H1 (cell line): ENCODE results near the gene PLTP. TPM values are rescaled to one million over a fixed set of nuclear protein-coding genes. Genes with fewer than 3 reads are reported as not detected.

ENCODE experiments used
- CTCF ChIA-PET: fragments of 300-600 bp; sonication (Branson Sonifier 250); formaldehyde crosslinking; loops from one replicate; lab custom pipeline; 2021; ENCODE audit not compliant: partially characterized antibody; lab: Charles Lee
- POLR2A ChIA-PET: fragments of 300-600 bp; sonication (Branson Sonifier 250); formaldehyde crosslinking; loops from one replicate; lab custom pipeline; 2021; ENCODE audit warnings: inconsistent platforms; ENCODE audit not compliant: partially characterized antibody; lab: Charles Lee
- DNase-seq, 2 experiments: peaks; one replicate each; pipeline versions ENCODE4 v3.0.0 to v3.0.0-alpha.2; 2010 to 2022; ENCODE audit warnings: low spot score in 2 of 2, low read depth in 1 of 2, mixed read lengths in 1 of 2
- FAIRE-seq: peaks from 2 replicates; lab custom pipeline; 2011; peaks lifted over from hg19 to GRCh38; lab: Jason Lieb, UNC
- H2AFZ ChIP-seq: 2 replicates; pipeline ENCODE4 v1.8.1; 2012; ENCODE audit warnings: low read length, inconsistent platforms
- H2AK5ac ChIP-seq: 2 replicates; pipeline ENCODE4 v1.6.1; 2013; ENCODE audit warnings: low read depth, low read length
- H2BK120ac ChIP-seq: replicated peaks from 2 replicates; pipeline ENCODE3; 2013; ENCODE audit warnings: low read depth, low read length, inconsistent platforms
- H2BK12ac ChIP-seq: 2 replicates; pipeline ENCODE4 v1.6.1; 2013; ENCODE audit warnings: low read depth, low read length
- H2BK15ac ChIP-seq: 2 replicates; pipeline ENCODE4 v1.6.1; 2013; ENCODE audit warnings: low read length
- H2BK20ac ChIP-seq: 2 replicates; pipeline ENCODE4 v1.6.1; 2013; ENCODE audit warnings: low read length
- H2BK5ac ChIP-seq: 2 replicates; pipeline ENCODE4 v1.6.1; 2013; ENCODE audit warnings: low read depth, low read length
- H3K14ac ChIP-seq: 2 replicates; pipeline ENCODE4 v1.6.1; 2013; ENCODE audit warnings: inconsistent platforms; ENCODE audit not compliant: insufficient read length
- H3K18ac ChIP-seq: 2 replicates; pipeline ENCODE4 v1.6.1; 2013; ENCODE audit warnings: low read length; ENCODE audit errors: extremely low read depth
- H3K23ac ChIP-seq: 2 replicates; pipeline ENCODE4 v1.6.1; 2013; ENCODE audit warnings: inconsistent platforms; ENCODE audit not compliant: insufficient read length
- H3K23me2 ChIP-seq: 2 replicates; pipeline ENCODE4 v1.6.1; 2013; ENCODE audit warnings: low read depth, low read length
- H3K27ac ChIP-seq: 2 replicates; pipeline ENCODE4 v1.6.1; 2011; ENCODE audit warnings: low read depth, low read length, inconsistent platforms
- H3K27me3 ChIP-seq, 4 experiments: replicated peaks in 1 of 4; 1 replicate in 1 of 4; 2 replicates in 3 of 4; pipeline versions ENCODE4 v1.6.1 to v1.8.1; 2011 to 2013; ENCODE audit warnings: low read length in 3 of 4, mild to moderate bottlenecking in 3 of 4, inconsistent platforms in 2 of 4, mixed read lengths in 2 of 4, moderate library complexity in 1 of 4; ENCODE audit not compliant: control insufficient read depth in 3 of 4, insufficient read depth in 3 of 4; ENCODE audit errors: extremely low read depth in 1 of 4
- H3K36me3 ChIP-seq, 4 experiments: 2 replicates each; pipeline versions ENCODE4 v1.6.1 to v1.8.1; 2011 to 2013; ENCODE audit warnings: mild to moderate bottlenecking in 4 of 4, low read length in 3 of 4, moderate library complexity in 2 of 4, control low read depth in 1 of 4, inconsistent platforms in 1 of 4; ENCODE audit not compliant: insufficient read depth in 4 of 4, control insufficient read depth in 2 of 4
- H3K4ac ChIP-seq: replicated peaks from 2 replicates; pipeline ENCODE3; 2013; ENCODE audit warnings: low read length, low read depth, mixed read lengths, inconsistent platforms; ENCODE audit not compliant: insufficient read length
- H3K4me1 ChIP-seq, 4 experiments: replicated peaks in 1 of 4; 1 replicate in 1 of 4; 2 replicates in 3 of 4; pipeline versions ENCODE4 v1.6.1 to v1.8.1; 2011 to 2013; ENCODE audit warnings: low read length in 3 of 4, inconsistent platforms in 2 of 4, mixed read lengths in 1 of 4; ENCODE audit not compliant: insufficient read depth in 4 of 4, control insufficient read depth in 3 of 4
- H3K4me2 ChIP-seq, 2 experiments: 2 replicates each; pipeline versions ENCODE4 v1.6.1 to v1.8.1; 2011 to 2013; ENCODE audit warnings: low read depth in 2 of 2, low read length in 2 of 2, control low read depth in 1 of 2, inconsistent platforms in 1 of 2, mild to moderate bottlenecking in 1 of 2; ENCODE audit not compliant: insufficient read depth in 1 of 2
- H3K4me3 ChIP-seq, 4 experiments: fragments of 200-600, 300-600 bp in 1 of 4; sonication (generic), shearing (Covaris generic), sonication (Bioruptor Twin) in 1 of 4; 2 replicates each; pipeline versions ENCODE4 v1.5.1 to v1.8.1; 2011 to 2016; ENCODE audit warnings: low read length in 4 of 4, low read depth in 3 of 4, control low read depth in 2 of 4, inconsistent platforms in 2 of 4, mild to moderate bottlenecking in 2 of 4, mixed read lengths in 1 of 4, moderate library complexity in 1 of 4; ENCODE audit not compliant: insufficient read depth in 2 of 4; ENCODE audit errors: extremely low read depth in 1 of 4
- H3K56ac ChIP-seq: replicated peaks from 2 replicates; pipeline ENCODE3; 2013; ENCODE audit warnings: low read depth, mild to moderate bottlenecking, mixed read lengths, low read length, inconsistent platforms; ENCODE audit not compliant: insufficient read length
- H3K79me1 ChIP-seq: 2 replicates; pipeline ENCODE4 v1.6.1; 2013; ENCODE audit warnings: low read depth, low read length, control low read depth
- H3K79me2 ChIP-seq, 2 experiments: 2 replicates each; pipeline versions ENCODE4 v1.6.1 to v1.8.1; 2012 to 2013; ENCODE audit warnings: low read length in 2 of 2, mild to moderate bottlenecking in 2 of 2, inconsistent platforms in 1 of 2; ENCODE audit not compliant: insufficient read depth in 2 of 2, control insufficient read depth in 1 of 2
- H3K9ac ChIP-seq, 4 experiments: replicated peaks in 1 of 4; 1 replicate in 1 of 4; 2 replicates in 3 of 4; pipeline versions ENCODE4 v1.6.1 to v1.8.1; 2011 to 2013; ENCODE audit warnings: low read depth in 3 of 4, low read length in 3 of 4, control low read depth in 2 of 4, mild to moderate bottlenecking in 2 of 4, moderate library complexity in 2 of 4, inconsistent platforms in 1 of 4; ENCODE audit errors: extremely low read depth in 1 of 4
- H3K9me3 ChIP-seq, 2 experiments: 2 replicates each; pipeline versions ENCODE4 v1.6.1 to v1.8.1; 2012 to 2013; ENCODE audit warnings: mild to moderate bottlenecking in 2 of 2, moderate library complexity in 2 of 2, control low read depth in 1 of 2, inconsistent platforms in 1 of 2, low read depth in 1 of 2, low read length in 1 of 2, mixed read lengths in 1 of 2; ENCODE audit not compliant: insufficient read depth in 2 of 2
- H4K20me1 ChIP-seq, 2 experiments: replicated peaks in 1 of 2; 2 replicates each; pipeline versions ENCODE3 to v1.8.1; 2011 to 2013; ENCODE audit warnings: inconsistent platforms in 2 of 2, low read length in 2 of 2, mild to moderate bottlenecking in 1 of 2; ENCODE audit not compliant: insufficient read depth in 2 of 2, control insufficient read depth in 1 of 2
- H4K5ac ChIP-seq: 2 replicates; pipeline ENCODE4 v1.6.1; 2013; ENCODE audit warnings: low read length, low read depth, mixed read lengths, inconsistent platforms; ENCODE audit not compliant: insufficient read length
- H4K8ac ChIP-seq: 2 replicates; pipeline ENCODE4 v1.8.0; 2013; ENCODE audit warnings: mild to moderate bottlenecking, moderate library complexity, low read length, inconsistent platforms; ENCODE audit not compliant: insufficient read depth; ENCODE audit errors: extremely low read depth
- H4K91ac ChIP-seq: replicated peaks from 2 replicates; pipeline ENCODE3; 2013; ENCODE audit warnings: low read length, mixed read lengths, inconsistent platforms; ENCODE audit not compliant: insufficient read length
- E2F6 ChIP-seq: IDR thresholded peaks from 2 replicates; pipeline ENCODE4 v1.6.1; 2012; ENCODE audit warnings: inconsistent platforms
- JUND ChIP-seq: IDR thresholded peaks from 2 replicates; pipeline ENCODE4 v1.6.1; 2011; ENCODE audit warnings: mild to moderate bottlenecking, improper control_type of control experiment, low read length
- POLR2A ChIP-seq, 2 experiments: IDR thresholded peaks; 1 replicate in 1 of 2; 2 replicates in 1 of 2; pipeline ENCODE4 v1.6.1; 2011; ENCODE audit warnings: low read depth in 2 of 2, low read length in 2 of 2, mild to moderate bottlenecking in 2 of 2; ENCODE audit errors: control extremely low read depth in 1 of 2
- POLR2AphosphoS5 ChIP-seq: IDR thresholded peaks from 2 replicates; pipeline ENCODE4 v1.6.1; 2011; ENCODE audit warnings: low read depth, low read length
- RNF2 ChIP-seq: fragments of 200-900, 300-1000 bp; sonication (generic); IDR thresholded peaks from 2 replicates; pipeline ENCODE4 v1.7.1; 2016; ENCODE audit warnings: borderline replicate concordance, low read depth, mild to moderate bottlenecking, antibody characterized with exemption, low read length; ENCODE audit not compliant: poor library complexity, severe bottlenecking; ENCODE audit errors: missing control alignments
- SIRT6 ChIP-seq: IDR thresholded peaks from one replicate; pipeline ENCODE4 v1.7.1; 2012; ENCODE audit warnings: low read length, inconsistent platforms
- SP1 ChIP-seq: IDR thresholded peaks from 2 replicates; pipeline ENCODE4 v1.6.1; 2011; ENCODE audit warnings: low read depth, low read length
- USF2 ChIP-seq: IDR thresholded peaks from 2 replicates; pipeline ENCODE4 v1.6.1; 2011; ENCODE audit warnings: low read length, improper control_type of control experiment
- ZNF274 ChIP-seq: IDR thresholded peaks from 2 replicates; pipeline ENCODE4 v1.7.0; 2012; ENCODE audit warnings: low read length, borderline replicate concordance; ENCODE audit errors: extremely low read depth
- WGBS, 2 experiments: shearing (Covaris generic) in 1 of 2; methylation state at CpG; one replicate each; pipeline versions ENCODE4 v1.1.6 to v1.1.7; 2013 to 2015; ENCODE audit warnings: low lambda C conversion rate in 2 of 2, mixed read lengths in 2 of 2, inconsistent platforms in 1 of 2, low coverage in 1 of 2, missing lambda C conversion rate in 1 of 2; ENCODE audit not compliant: insufficient replicate concordance in 2 of 2, insufficient coverage in 1 of 2, insufficient read length in 1 of 2; ENCODE audit errors: extremely low coverage in 1 of 2, missing lambda C conversion rate in 1 of 2; 5-methylcytosine and 5-hydroxymethylcytosine counted together
- polyA plus RNA-seq, 7 experiments: library from polyadenylated mRNA; depleted of rRNA in 3 of 7; stranded (reverse) in 5 of 7; unstranded in 2 of 7; fragments of >200 nt in 5 of 7; fragments of 200-250 nt in 2 of 7; gene quantifications; 1 replicate in 5 of 7; 2 replicates in 1 of 7; 4 replicates in 1 of 7; pipeline versions ENCODE4 v1.2.1 to v1.2.3, GENCODE V29; 2011 to 2013; ENCODE audit warnings: missing spikeins in 2 of 7, mixed read lengths in 2 of 7
- total RNA-seq: library from RNA; stranded (reverse); fragmentation: NEBNext Ultra II Directional; extraction: Animal tissue kit (Norgen Biotek cat#: 25700); gene quantifications from 2 replicates; pipeline ENCODE4 v1.2.1, GENCODE V29; 2021

The PLTP gene
- total and polyA plus RNA-seq, 2 of the 8 experiments (the other 6 are each of a cell fraction or from before 2014, with no cell fraction given), result 120 to 194 TPM

GRCh38 chr20:45894797-45895196 lies 17.2 kb downstream of the PLTP start:
- Histone ChIP-seq H3K4me1 (peaks cover 0 to 10% (median 6%) of the 10 kb centered on the region in 4 experiments; a peak in 6 of 7 replicates), H3K79me2 (no peaks in the 10 kb centered on the region), H2AK5ac (no peak overlapping the region), H3K4ac (no peak overlapping the region), H2BK15ac (no peak overlapping the region), H3K27ac (no peak overlapping the region), H3K14ac (no peak overlapping the region), H3K23me2 (peaks cover 15% of the 10 kb centered on the region; the same call in 1 of the 2 replicates), H4K20me1 (peaks cover 0 to 13% of the 10 kb centered on the region in 2 experiments), H4K91ac (no peak overlapping the region), H3K79me1 (no peaks in the 10 kb centered on the region; the same call in 1 of the 2 replicates), H3K56ac (no peak overlapping the region), H3K9ac (no peak overlapping the region), H2BK5ac (no peak overlapping the region), H2BK20ac (no peak overlapping the region), H3K23ac (no peak overlapping the region), H3K4me2 (no peak overlapping the region), H3K27me3 (no peaks in the 10 kb centered on the region), H3K36me3 (peaks cover 9 to 29% (median 24%) of the 10 kb centered on the region in 4 experiments), H3K4me3 (no peak overlapping the region), H2BK12ac (no peak overlapping the region), H2AFZ (no peak overlapping the region), H2BK120ac (no peak overlapping the region), H3K18ac (no peak overlapping the region), H4K5ac (no peak overlapping the region), H4K8ac (no peak overlapping the region; the same call in 1 of the 2 replicates), H3K9me3 (no peaks in the 10 kb centered on the region)
- CTCF ChIA-PET, result interaction anchor here (4.1 to 5.6 kb wide), 2 partner anchors 7 to 67 kb away, joined by 15 to 24 read pairs; no protein-coding TSS in a partner anchor
- no peak for DNase-seq
- FAIRE-seq, result no peak
- 88% methylated on average over 11 of the region's 12 CpGs; no CpG with 5 or more reads in 1 of the 2 experiments for WGBS, 2 experiments
- POLR2A ChIA-PET, result interaction anchor here (0.7 to 11.2 kb wide), 10 partner anchors 9 to 67 kb away, joined by 3 to 172 read pairs (median 4); partner anchors contain the start of genes ACOT8, PLTP and ZSWIM1
- TF ChIP-seq USF2, result no peak
- no peak for TF ChIP-seq RNF2
- TF ChIP-seq POLR2A (IDR thresholded peaks at IDR 0.05; ENCODE audit: control extremely low read depth in 1 of 2, low read depth in 2 of 2, low read length in 2 of 2), result peak in 1 of 2 experiments; percentile 57; a peak in 1 of 3 replicates
- no peak for TF ChIP-seq E2F6
- no peak for TF ChIP-seq SIRT6
- TF ChIP-seq POLR2AphosphoS5, result peak; percentile 64; the same call in 1 of the 2 replicates
- TF ChIP-seq JUND, result no peak
- TF ChIP-seq ZNF274, result no peak
- no peak for TF ChIP-seq SP1
